PC-3 (cell line): ENCODE data around the gene RBBP8NL.

Experiments
- CTCF ChIP-seq: fragments of 300-600 bp; sonication (generic); conservative IDR thresholded peaks from 2 replicates; pipeline ENCODE4 v1.5.1; 2017; ENCODE audit warnings: antibody characterized with exemption, low read depth, mild to moderate bottlenecking, low read length
- EZH2phosphoT487 ChIP-seq: fragments of 300-600 bp; sonication (generic); IDR thresholded peaks from 2 replicates; pipeline ENCODE4 v1.6.1; 2018; ENCODE audit warnings: mild to moderate bottlenecking, antibody characterized with exemption, low read length, borderline replicate concordance

GRCh38 chr20:62376112-62377063 is 51.0 kb downstream of the RBBP8NL start:
- TF ChIP-seq CTCF (no peak), EZH2phosphoT487 (no peak)
